Common myeloid progenitor, CD34-positive (primary cell): ENCODE data around the gene AGAP1.

Experiments used
- CTCF ChIA-PET: fragments of 350-600 bp; sonication (Branson Sonifier 250); formaldehyde crosslinking; loops from one replicate; lab custom pipeline; 2021; ENCODE audit warnings: antibody characterized with exemption; lab: Charles Lee
- POLR2A ChIA-PET: fragments of 350-600 bp; sonication (Branson Sonifier 250); formaldehyde crosslinking; loops from one replicate; lab custom pipeline; 2021; ENCODE audit warnings: antibody characterized with exemption; lab: Charles Lee
- DNase-seq, 3 donors: peaks; one replicate each; pipeline versions ENCODE4 v3.0.0 to v3.0.0-alpha.2; 2013
- H3K27ac ChIP-seq, 2 experiments: 1 replicate in 1 of 2; 2 replicates in 1 of 2; pipeline ENCODE4 v1.7.0; 2013; ENCODE audit warnings: inconsistent platforms in 2 of 2, low read length in 2 of 2, mild to moderate bottlenecking in 2 of 2, low read depth in 1 of 2, moderate library complexity in 1 of 2; ENCODE audit not compliant: severe bottlenecking in 2 of 2, insufficient read depth in 1 of 2, poor library complexity in 1 of 2
- H3K27me3 ChIP-seq, 5 experiments: replicated peaks in 2 of 5; 1 replicate in 3 of 5; 2 replicates in 2 of 5; pipeline versions ENCODE4 v1.6.1 to v1.7.0; 2013; ENCODE audit warnings: low read length in 4 of 5, mild to moderate bottlenecking in 2 of 5, moderate library complexity in 2 of 5, inconsistent platforms in 1 of 5; ENCODE audit not compliant: insufficient read depth in 5 of 5, control insufficient read depth in 4 of 5
- H3K36me3 ChIP-seq, 4 experiments: 1 replicate in 2 of 4; 2 replicates in 2 of 4; pipeline versions ENCODE4 v1.6.1 to v1.7.0; 2013; ENCODE audit warnings: low read length in 3 of 4, control low read depth in 1 of 4, mild to moderate bottlenecking in 1 of 4; ENCODE audit not compliant: control insufficient read depth in 4 of 4, insufficient read depth in 4 of 4
- H3K4me1 ChIP-seq, 4 experiments: 1 replicate in 3 of 4; 2 replicates in 1 of 4; pipeline versions ENCODE4 v1.6.1 to v1.7.1; 2013; ENCODE audit warnings: low read length in 3 of 4, mild to moderate bottlenecking in 3 of 4, control low read depth in 1 of 4, inconsistent platforms in 1 of 4, moderate library complexity in 1 of 4; ENCODE audit not compliant: control insufficient read depth in 4 of 4, insufficient read depth in 4 of 4; ENCODE audit errors: control extremely low read depth in 1 of 4
- H3K4me3 ChIP-seq, 7 experiments: 1 replicate in 4 of 7; 2 replicates in 3 of 7; pipeline versions ENCODE4 v1.5.1 to v1.7.0; 2013; ENCODE audit warnings: mild to moderate bottlenecking in 7 of 7, low read length in 6 of 7, moderate library complexity in 6 of 7, inconsistent platforms in 2 of 7, low read depth in 2 of 7, control low read depth in 1 of 7; ENCODE audit not compliant: insufficient read depth in 4 of 7, control insufficient read depth in 1 of 7; ENCODE audit errors: extremely low read depth in 1 of 7
- H3K9me3 ChIP-seq, 5 experiments: 1 replicate in 4 of 5; 2 replicates in 1 of 5; pipeline versions ENCODE4 v1.6.1 to v1.7.1; 2013; ENCODE audit warnings: low read length in 4 of 5, mild to moderate bottlenecking in 2 of 5, inconsistent platforms in 1 of 5, low read depth in 1 of 5, moderate library complexity in 1 of 5; ENCODE audit not compliant: control insufficient read depth in 4 of 5, insufficient read depth in 2 of 5; ENCODE audit errors: control extremely low read depth in 1 of 5
- WGBS: methylation state at CpG from one replicate; pipeline ENCODE4 v1.1.5; 2013; ENCODE audit not compliant: insufficient coverage; 5-methylcytosine and 5-hydroxymethylcytosine counted together

The AGAP1 gene

GRCh38 chr2:235936493-235936892 is 442.6 kb downstream of the AGAP1 start:
- Histone ChIP-seq H3K9me3 (peaks cover 0 to 5% (median 2%) of the 10 kb centered on the region in 5 experiments), H3K36me3 (no peaks in the 10 kb centered on the region), H3K4me1 (no peaks in the 10 kb centered on the region), H3K27ac (no peak overlapping the region), H3K27me3 (peaks cover 0 to 4% (median 0%) of the 10 kb centered on the region in 5 experiments), H3K4me3 (no peak overlapping the region)
- peak in 1 of 3 donors; percentile 1 for DNase-seq
- WGBS = 56% methylated on average over 6 of the region's 8 CpGs
- CTCF ChIA-PET = interaction anchor here (0.6 kb wide), 2 partner anchors 1245 to 1409 kb away, joined by 3 read pairs; no protein-coding TSS in a partner anchor
- POLR2A ChIA-PET = no interaction called here

GRCh38 chr2:235937087-235937486 is 443.2 kb downstream of the AGAP1 start:
- CTCF ChIA-PET = no interaction called here
- no peak overlapping the region for H3K27ac ChIP-seq
- H3K4me3 ChIP-seq = no peak overlapping the region
- H3K36me3 ChIP-seq = no peaks in the 10 kb centered on the region
- peaks cover 0 to 4% (median 0%) of the 10 kb centered on the region in 5 experiments for H3K27me3 ChIP-seq
- peaks cover 0 to 5% (median 2%) of the 10 kb centered on the region in 5 experiments for H3K9me3 ChIP-seq
- no peaks in the 10 kb centered on the region for H3K4me1 ChIP-seq
- no peak for DNase-seq
- 89% methylated on average over 6 of the region's 10 CpGs for WGBS
- POLR2A ChIA-PET = no interaction called here

- Histone ChIP-seq H3K27me3 (peaks cover 0 to 4% (median 0%) of the 10 kb centered on the region in 5 experiments), H3K9me3 (peaks cover 0 to 5% (median 2%) of the 10 kb centered on the region in 5 experiments), H3K4me1 (no peaks in the 10 kb centered on the region), H3K36me3 (no peaks in the 10 kb centered on the region), H3K4me3 (no peak overlapping the region), H3K27ac (no peak overlapping the region)
- DNase-seq = no peak
- 95% methylated on average over 11 of the region's 12 CpGs for WGBS
- ChIA-PET POLR2A (no interaction called here), CTCF (no interaction called here)
Measured at GRCh38 chr2:235937526-235937925, 443.7 kb downstream of the AGAP1 start.

GRCh38 chr2:235937936-235938335 is 444.1 kb downstream of the AGAP1 start:
- Histone ChIP-seq H3K27me3 (peaks cover 0 to 4% (median 0%) of the 10 kb centered on the region in 5 experiments), H3K36me3 (no peaks in the 10 kb centered on the region), H3K4me1 (no peaks in the 10 kb centered on the region), H3K27ac (no peak overlapping the region), H3K4me3 (no peak overlapping the region), H3K9me3 (peaks cover 0 to 5% (median 2%) of the 10 kb centered on the region in 5 experiments)
- CTCF ChIA-PET = no interaction called here
- POLR2A ChIA-PET = no interaction called here
- no peak for DNase-seq
- 89% methylated on average over 12 of the region's 12 CpGs for WGBS

DNA sequence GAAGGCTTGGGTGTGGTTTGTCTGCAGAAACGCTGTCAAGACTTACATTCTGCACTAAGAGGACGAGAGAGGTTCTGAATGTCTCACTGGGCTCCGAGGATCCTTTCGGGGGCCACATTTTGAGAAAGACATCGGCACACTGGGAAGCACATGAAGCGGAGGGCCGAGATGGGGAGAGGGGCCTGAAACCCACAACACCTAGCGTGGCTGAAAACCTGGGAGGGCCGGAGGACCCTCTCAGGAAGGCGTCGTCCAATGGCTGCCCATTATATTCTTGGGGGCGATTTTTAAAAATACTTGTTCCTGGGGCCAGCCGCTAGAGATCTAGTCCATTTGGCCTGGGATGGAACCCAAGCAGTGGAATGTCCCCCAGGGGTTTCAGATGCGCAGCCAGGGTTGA is 444.8 kb downstream of the AGAP1 start:
- CTCF ChIA-PET = no interaction called here
- Histone ChIP-seq H3K9me3 (peaks cover 0 to 5% (median 2%) of the 10 kb centered on the region in 5 experiments), H3K27me3 (peaks cover 0 to 4% (median 0%) of the 10 kb centered on the region in 5 experiments), H3K4me1 (no peaks in the 10 kb centered on the region), H3K27ac (no peak overlapping the region), H3K36me3 (no peaks in the 10 kb centered on the region), H3K4me3 (no peak overlapping the region)
- WGBS = 90% methylated on average over 14 of the region's 14 CpGs
- DNase-seq = no peak
- POLR2A ChIA-PET = no interaction called here

DNA sequence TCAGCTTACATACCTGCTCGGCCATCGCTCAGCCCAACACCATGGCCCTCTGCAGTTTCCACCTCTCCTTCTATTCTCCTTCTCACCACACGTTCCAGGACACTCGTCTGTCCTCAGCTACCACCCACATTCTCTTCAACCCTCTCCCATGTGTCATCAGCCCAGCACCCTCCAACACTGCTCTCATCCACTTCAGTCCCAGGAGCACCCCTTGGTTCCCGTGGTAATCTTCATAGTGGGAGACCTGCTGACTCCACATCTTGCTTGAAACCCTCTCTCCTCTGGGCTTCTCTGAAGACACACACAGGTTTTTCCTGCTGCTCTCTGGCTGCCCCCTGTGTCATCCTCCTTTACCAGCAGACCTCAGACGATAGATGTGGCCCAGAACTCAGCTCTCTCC is 445.6 kb downstream of the AGAP1 start:
- 92% methylated on average over 6 of the region's 6 CpGs for WGBS
- Histone ChIP-seq H3K4me1 (no peaks in the 10 kb centered on the region), H3K9me3 (peaks cover 0 to 5% (median 2%) of the 10 kb centered on the region in 5 experiments), H3K36me3 (no peaks in the 10 kb centered on the region), H3K27ac (no peak overlapping the region), H3K27me3 (peaks cover 0 to 4% (median 0%) of the 10 kb centered on the region in 5 experiments), H3K4me3 (no peak overlapping the region)
- ChIA-PET CTCF (no interaction called here), POLR2A (no interaction called here)
- DNase-seq = no peak

- no peaks in the 10 kb centered on the region for H3K36me3 ChIP-seq
- CTCF ChIA-PET = no interaction called here
Measured at GRCh38 chr2:235940330-235940729, 446.5 kb downstream of the AGAP1 start.

More at GRCh38 chr2:235940330-235940729, 446.5 kb downstream of the AGAP1 start:
- H3K9me3 ChIP-seq = peaks cover 0 to 5% (median 2%) of the 10 kb centered on the region in 5 experiments
- H3K27me3 ChIP-seq = peaks cover 0 to 7% (median 0%) of the 10 kb centered on the region in 5 experiments
- no peak overlapping the region for H3K4me3 ChIP-seq
- 94% methylated on average over 8 of the region's 8 CpGs for WGBS
- no peak overlapping the region for H3K27ac ChIP-seq
- no peaks in the 10 kb centered on the region for H3K4me1 ChIP-seq
- POLR2A ChIA-PET = no interaction called here
- DNase-seq = no peak
